ENCODE measurements around the gene ZNF460. TPM values are rescaled to one million over a fixed set of nuclear protein-coding genes. Genes with fewer than 3 reads are reported as not detected.

ZNF460 gene
- total RNA-seq, 1 experiment from 2014 or later = 68.2 TPM

DNA sequence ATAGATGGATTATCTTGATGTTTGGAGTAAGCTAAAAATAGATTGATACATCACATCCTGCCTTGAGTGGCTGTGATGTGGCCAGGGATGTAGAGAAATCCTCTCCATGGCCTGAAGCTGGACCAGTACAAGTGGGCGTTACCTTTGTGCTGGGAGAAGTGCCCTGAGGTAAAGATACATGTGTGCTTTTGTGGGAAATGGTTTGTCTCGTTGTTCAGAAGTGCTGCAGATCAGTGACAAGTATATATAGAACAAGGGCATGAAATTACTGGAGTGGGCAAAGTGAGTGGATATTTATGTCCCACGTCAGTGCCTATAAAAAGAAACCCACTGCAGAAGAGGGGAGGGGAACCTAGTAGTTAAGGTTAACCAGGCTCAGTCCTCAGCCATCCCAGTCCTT lies 58.6 kb downstream of the ZNF460 start:
- no TSS peak for BruUV-seq (replicated peaks)
- no peak for DNase-seq
- TF ChIP-seq, protein P1, sequence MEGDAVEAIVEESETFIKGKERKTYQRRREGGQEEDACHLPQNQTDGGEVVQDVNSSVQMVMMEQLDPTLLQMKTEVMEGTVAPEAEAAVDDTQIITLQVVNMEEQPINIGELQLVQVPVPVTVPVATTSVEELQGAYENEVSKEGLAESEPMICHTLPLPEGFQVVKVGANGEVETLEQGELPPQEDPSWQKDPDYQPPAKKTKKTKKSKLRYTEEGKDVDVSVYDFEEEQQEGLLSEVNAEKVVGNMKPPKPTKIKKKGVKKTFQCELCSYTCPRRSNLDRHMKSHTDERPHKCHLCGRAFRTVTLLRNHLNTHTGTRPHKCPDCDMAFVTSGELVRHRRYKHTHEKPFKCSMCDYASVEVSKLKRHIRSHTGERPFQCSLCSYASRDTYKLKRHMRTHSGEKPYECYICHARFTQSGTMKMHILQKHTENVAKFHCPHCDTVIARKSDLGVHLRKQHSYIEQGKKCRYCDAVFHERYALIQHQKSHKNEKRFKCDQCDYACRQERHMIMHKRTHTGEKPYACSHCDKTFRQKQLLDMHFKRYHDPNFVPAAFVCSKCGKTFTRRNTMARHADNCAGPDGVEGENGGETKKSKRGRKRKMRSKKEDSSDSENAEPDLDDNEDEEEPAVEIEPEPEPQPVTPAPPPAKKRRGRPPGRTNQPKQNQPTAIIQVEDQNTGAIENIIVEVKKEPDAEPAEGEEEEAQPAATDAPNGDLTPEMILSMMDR (IDR thresholded peaks at IDR 0.05; ENCODE audit: unreplicated experiment) = no peak
- Mint-ChIP-seq H3K27me3 (ENCODE audit: unreplicated experiment) (no peaks in the 10 kb centered on the region), H3K4me1 (ENCODE audit: low read depth, unreplicated experiment) (no peaks in the 10 kb centered on the region), H3K9me3 (ENCODE audit: low read depth, unreplicated experiment) (peaks cover 15% of the 10 kb centered on the region), H3K36me3 (ENCODE audit: insufficient read depth, unreplicated experiment) (no peaks in the 10 kb centered on the region), H3K4me3 (ENCODE audit: low read depth, unreplicated experiment) (no peak overlapping the region), H3K27ac (ENCODE audit: unreplicated experiment) (no peak overlapping the region)
- intact Hi-C loops (cut with micrococcal nuclease; ENCODE audit: unreplicated experiment) = no loop called here
- CTCF ChIA-PET = interaction anchor here (0.6 kb wide), 1 partner anchor 26 kb away, joined by 3 read pairs; no protein-coding TSS in a partner anchor

DNA sequence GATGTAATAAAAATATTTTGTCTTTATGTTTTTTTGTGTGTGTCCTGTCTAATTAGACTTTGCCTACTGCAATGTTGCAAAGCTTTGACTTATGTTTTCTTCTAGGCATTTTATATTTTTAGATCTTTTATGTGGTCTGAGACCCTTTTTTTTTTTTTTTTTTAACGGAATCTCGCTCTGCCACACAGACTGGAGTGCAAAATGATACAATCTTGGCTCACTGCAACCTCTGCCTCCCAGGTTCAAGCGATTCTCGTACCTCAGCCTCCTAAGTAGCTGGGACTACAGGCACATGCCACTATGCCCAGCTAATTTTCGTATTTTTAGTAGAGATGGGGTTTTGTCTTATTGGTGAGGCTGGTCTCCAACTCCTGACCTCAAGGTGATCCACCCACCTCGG lies 62.3 kb downstream of the ZNF460 start:
- intact Hi-C loops (cut with micrococcal nuclease; ENCODE audit: unreplicated experiment) = no loop called here
- Mint-ChIP-seq H3K4me1 (ENCODE audit: low read depth, unreplicated experiment) (no peaks in the 10 kb centered on the region), H3K27ac (ENCODE audit: unreplicated experiment) (no peak overlapping the region), H3K4me3 (ENCODE audit: low read depth, unreplicated experiment) (no peak overlapping the region), H3K27me3 (ENCODE audit: unreplicated experiment) (no peaks in the 10 kb centered on the region), H3K36me3 (ENCODE audit: insufficient read depth, unreplicated experiment) (no peaks in the 10 kb centered on the region), H3K9me3 (ENCODE audit: low read depth, unreplicated experiment) (peaks cover 15% of the 10 kb centered on the region)
- DNase-seq = no peak
- CTCF ChIA-PET = no interaction called here
- BruUV-seq (replicated peaks) = no TSS peak
- TF ChIP-seq, protein P1 (IDR thresholded peaks at IDR 0.05; ENCODE audit: unreplicated experiment) = no peak

Other genes with a start within 250 kb of the ZNF460 start
- not detected in 2 replicates for gene USP29, start 160.5 kb upstream of the ZNF460 start, total RNA-seq (2022)
- not detected in 2 replicates for gene ZIM3, start 135.3 kb upstream of the ZNF460 start, total RNA-seq (2022)
- gene DUXA, start 113.0 kb upstream of the ZNF460 start, total RNA-seq (2022) = not detected in 2 replicates
- 28.7 and 29.0 TPM in 2 replicates for gene ZNF264, start 89.0 kb upstream of the ZNF460 start, total RNA-seq (2022)
- 0.83 and 1.3 TPM in 2 replicates for gene AURKC, start 49.5 kb upstream of the ZNF460 start, total RNA-seq (2022)
- gene ZNF805, start 39.9 kb upstream of the ZNF460 start, total RNA-seq (2022) = 13.8 and 14.1 TPM in 2 replicates
- 8.5 and 9.0 TPM in 2 replicates for gene ZNF543, start 40.0 kb downstream of the ZNF460 start, total RNA-seq (2022)
- gene ZNF304, start 70.8 kb downstream of the ZNF460 start, total RNA-seq (2022) = 6.2 and 6.5 TPM in 2 replicates
- 11.7 and 16.3 TPM in 2 replicates for gene TRAPPC2B, start 83.1 kb downstream of the ZNF460 start, total RNA-seq (2022)
- 7.2 and 7.7 TPM in 2 replicates for gene ZNF547, start 83.1 kb downstream of the ZNF460 start, total RNA-seq (2022)
- 20.3 and 23.0 TPM in 2 replicates for gene ZNF548, start 109.4 kb downstream of the ZNF460 start, total RNA-seq (2022)
- 14.7 and 15.8 TPM in 2 replicates for gene ZNF17, start 130.7 kb downstream of the ZNF460 start, total RNA-seq (2022)
- gene ZNF749, start 154.8 kb downstream of the ZNF460 start, total RNA-seq (2022) = 20.4 and 20.8 TPM in 2 replicates
- 1.0 and 2.0 TPM in 2 replicates for gene VN1R1, start 176.7 kb downstream of the ZNF460 start, total RNA-seq (2022)
- gene ZNF772, start 197.1 kb downstream of the ZNF460 start, total RNA-seq (2022) = 11.4 and 15.6 TPM in 2 replicates
- gene ZNF419, start 207.3 kb downstream of the ZNF460 start, total RNA-seq (2022) = 17.9 and 19.6 TPM in 2 replicates
- 13.4 and 17.2 TPM in 2 replicates for gene ZNF773, start 219.5 kb downstream of the ZNF460 start, total RNA-seq (2022)
- gene ZNF549, start 246.9 kb downstream of the ZNF460 start, total RNA-seq (2022) = 6.4 and 7.1 TPM in 2 replicates